H1 (cell line): Measurements from ENCODE around the gene TRIL. TPM values are rescaled to one million over a fixed set of nuclear protein-coding genes. Genes with fewer than 3 reads are reported as not detected.

Source experiments
- CTCF ChIA-PET: fragments of 300-600 bp; sonication (Branson Sonifier 250); formaldehyde crosslinking; loops from one replicate; lab custom pipeline; 2021; ENCODE audit not compliant: partially characterized antibody; lab: Charles Lee
- POLR2A ChIA-PET: fragments of 300-600 bp; sonication (Branson Sonifier 250); formaldehyde crosslinking; loops from one replicate; lab custom pipeline; 2021; ENCODE audit warnings: inconsistent platforms; ENCODE audit not compliant: partially characterized antibody; lab: Charles Lee
- DNase-seq, 2 experiments: peaks; one replicate each; pipeline versions ENCODE4 v3.0.0 to v3.0.0-alpha.2; 2010 to 2022; ENCODE audit warnings: low spot score in 2 of 2, low read depth in 1 of 2, mixed read lengths in 1 of 2
- FAIRE-seq: peaks from 2 replicates; lab custom pipeline; 2011; peaks lifted over from hg19 to GRCh38; lab: Jason Lieb, UNC
- H2AFZ ChIP-seq: 2 replicates; pipeline ENCODE4 v1.8.1; 2012; ENCODE audit warnings: low read length, inconsistent platforms
- H2AK5ac ChIP-seq: 2 replicates; pipeline ENCODE4 v1.6.1; 2013; ENCODE audit warnings: low read depth, low read length
- H2BK120ac ChIP-seq: replicated peaks from 2 replicates; pipeline ENCODE3; 2013; ENCODE audit warnings: low read depth, low read length, inconsistent platforms
- H2BK12ac ChIP-seq: 2 replicates; pipeline ENCODE4 v1.6.1; 2013; ENCODE audit warnings: low read depth, low read length
- H2BK15ac ChIP-seq: 2 replicates; pipeline ENCODE4 v1.6.1; 2013; ENCODE audit warnings: low read length
- H2BK20ac ChIP-seq: 2 replicates; pipeline ENCODE4 v1.6.1; 2013; ENCODE audit warnings: low read length
- H2BK5ac ChIP-seq: 2 replicates; pipeline ENCODE4 v1.6.1; 2013; ENCODE audit warnings: low read depth, low read length
- H3K14ac ChIP-seq: 2 replicates; pipeline ENCODE4 v1.6.1; 2013; ENCODE audit warnings: inconsistent platforms; ENCODE audit not compliant: insufficient read length
- H3K18ac ChIP-seq: 2 replicates; pipeline ENCODE4 v1.6.1; 2013; ENCODE audit warnings: low read length; ENCODE audit errors: extremely low read depth
- H3K23ac ChIP-seq: 2 replicates; pipeline ENCODE4 v1.6.1; 2013; ENCODE audit warnings: inconsistent platforms; ENCODE audit not compliant: insufficient read length
- H3K23me2 ChIP-seq: 2 replicates; pipeline ENCODE4 v1.6.1; 2013; ENCODE audit warnings: low read depth, low read length
- H3K27ac ChIP-seq: 2 replicates; pipeline ENCODE4 v1.6.1; 2011; ENCODE audit warnings: low read depth, low read length, inconsistent platforms
- H3K27me3 ChIP-seq, 4 experiments: replicated peaks in 1 of 4; 1 replicate in 1 of 4; 2 replicates in 3 of 4; pipeline versions ENCODE4 v1.6.1 to v1.8.1; 2011 to 2013; ENCODE audit warnings: low read length in 3 of 4, mild to moderate bottlenecking in 3 of 4, inconsistent platforms in 2 of 4, mixed read lengths in 2 of 4, moderate library complexity in 1 of 4; ENCODE audit not compliant: control insufficient read depth in 3 of 4, insufficient read depth in 3 of 4; ENCODE audit errors: extremely low read depth in 1 of 4
- H3K36me3 ChIP-seq, 4 experiments: 2 replicates each; pipeline versions ENCODE4 v1.6.1 to v1.8.1; 2011 to 2013; ENCODE audit warnings: mild to moderate bottlenecking in 4 of 4, low read length in 3 of 4, moderate library complexity in 2 of 4, control low read depth in 1 of 4, inconsistent platforms in 1 of 4; ENCODE audit not compliant: insufficient read depth in 4 of 4, control insufficient read depth in 2 of 4
- H3K4ac ChIP-seq: replicated peaks from 2 replicates; pipeline ENCODE3; 2013; ENCODE audit warnings: low read length, low read depth, mixed read lengths, inconsistent platforms; ENCODE audit not compliant: insufficient read length
- H3K4me1 ChIP-seq, 4 experiments: replicated peaks in 1 of 4; 1 replicate in 1 of 4; 2 replicates in 3 of 4; pipeline versions ENCODE4 v1.6.1 to v1.8.1; 2011 to 2013; ENCODE audit warnings: low read length in 3 of 4, inconsistent platforms in 2 of 4, mixed read lengths in 1 of 4; ENCODE audit not compliant: insufficient read depth in 4 of 4, control insufficient read depth in 3 of 4
- H3K4me2 ChIP-seq, 2 experiments: 2 replicates each; pipeline versions ENCODE4 v1.6.1 to v1.8.1; 2011 to 2013; ENCODE audit warnings: low read depth in 2 of 2, low read length in 2 of 2, control low read depth in 1 of 2, inconsistent platforms in 1 of 2, mild to moderate bottlenecking in 1 of 2; ENCODE audit not compliant: insufficient read depth in 1 of 2
- H3K4me3 ChIP-seq, 4 experiments: fragments of 200-600, 300-600 bp in 1 of 4; sonication (generic), shearing (Covaris generic), sonication (Bioruptor Twin) in 1 of 4; 2 replicates each; pipeline versions ENCODE4 v1.5.1 to v1.8.1; 2011 to 2016; ENCODE audit warnings: low read length in 4 of 4, low read depth in 3 of 4, control low read depth in 2 of 4, inconsistent platforms in 2 of 4, mild to moderate bottlenecking in 2 of 4, mixed read lengths in 1 of 4, moderate library complexity in 1 of 4; ENCODE audit not compliant: insufficient read depth in 2 of 4; ENCODE audit errors: extremely low read depth in 1 of 4
- H3K56ac ChIP-seq: replicated peaks from 2 replicates; pipeline ENCODE3; 2013; ENCODE audit warnings: low read depth, mild to moderate bottlenecking, mixed read lengths, low read length, inconsistent platforms; ENCODE audit not compliant: insufficient read length
- H3K79me1 ChIP-seq: 2 replicates; pipeline ENCODE4 v1.6.1; 2013; ENCODE audit warnings: low read depth, low read length, control low read depth
- H3K79me2 ChIP-seq, 2 experiments: 2 replicates each; pipeline versions ENCODE4 v1.6.1 to v1.8.1; 2012 to 2013; ENCODE audit warnings: low read length in 2 of 2, mild to moderate bottlenecking in 2 of 2, inconsistent platforms in 1 of 2; ENCODE audit not compliant: insufficient read depth in 2 of 2, control insufficient read depth in 1 of 2
- H3K9ac ChIP-seq, 4 experiments: replicated peaks in 1 of 4; 1 replicate in 1 of 4; 2 replicates in 3 of 4; pipeline versions ENCODE4 v1.6.1 to v1.8.1; 2011 to 2013; ENCODE audit warnings: low read depth in 3 of 4, low read length in 3 of 4, control low read depth in 2 of 4, mild to moderate bottlenecking in 2 of 4, moderate library complexity in 2 of 4, inconsistent platforms in 1 of 4; ENCODE audit errors: extremely low read depth in 1 of 4
- H3K9me3 ChIP-seq, 2 experiments: 2 replicates each; pipeline versions ENCODE4 v1.6.1 to v1.8.1; 2012 to 2013; ENCODE audit warnings: mild to moderate bottlenecking in 2 of 2, moderate library complexity in 2 of 2, control low read depth in 1 of 2, inconsistent platforms in 1 of 2, low read depth in 1 of 2, low read length in 1 of 2, mixed read lengths in 1 of 2; ENCODE audit not compliant: insufficient read depth in 2 of 2
- H4K20me1 ChIP-seq, 2 experiments: replicated peaks in 1 of 2; 2 replicates each; pipeline versions ENCODE3 to v1.8.1; 2011 to 2013; ENCODE audit warnings: inconsistent platforms in 2 of 2, low read length in 2 of 2, mild to moderate bottlenecking in 1 of 2; ENCODE audit not compliant: insufficient read depth in 2 of 2, control insufficient read depth in 1 of 2
- H4K5ac ChIP-seq: 2 replicates; pipeline ENCODE4 v1.6.1; 2013; ENCODE audit warnings: low read length, low read depth, mixed read lengths, inconsistent platforms; ENCODE audit not compliant: insufficient read length
- H4K8ac ChIP-seq: 2 replicates; pipeline ENCODE4 v1.8.0; 2013; ENCODE audit warnings: mild to moderate bottlenecking, moderate library complexity, low read length, inconsistent platforms; ENCODE audit not compliant: insufficient read depth; ENCODE audit errors: extremely low read depth
- H4K91ac ChIP-seq: replicated peaks from 2 replicates; pipeline ENCODE3; 2013; ENCODE audit warnings: low read length, mixed read lengths, inconsistent platforms; ENCODE audit not compliant: insufficient read length
- MAFK ChIP-seq: IDR thresholded peaks from 2 replicates; pipeline ENCODE4 v1.6.1; 2012; ENCODE audit warnings: low read depth, mild to moderate bottlenecking, improper control_type of control experiment, low read length
- WGBS, 2 experiments: shearing (Covaris generic) in 1 of 2; methylation state at CpG; one replicate each; pipeline versions ENCODE4 v1.1.6 to v1.1.7; 2013 to 2015; ENCODE audit warnings: low lambda C conversion rate in 2 of 2, mixed read lengths in 2 of 2, inconsistent platforms in 1 of 2, low coverage in 1 of 2, missing lambda C conversion rate in 1 of 2; ENCODE audit not compliant: insufficient replicate concordance in 2 of 2, insufficient coverage in 1 of 2, insufficient read length in 1 of 2; ENCODE audit errors: extremely low coverage in 1 of 2, missing lambda C conversion rate in 1 of 2; 5-methylcytosine and 5-hydroxymethylcytosine counted together
- polyA plus RNA-seq, 7 experiments: library from polyadenylated mRNA; depleted of rRNA in 3 of 7; stranded (reverse) in 5 of 7; unstranded in 2 of 7; fragments of >200 nt in 5 of 7; fragments of 200-250 nt in 2 of 7; gene quantifications; 1 replicate in 5 of 7; 2 replicates in 1 of 7; 4 replicates in 1 of 7; pipeline versions ENCODE4 v1.2.1 to v1.2.3, GENCODE V29; 2011 to 2013; ENCODE audit warnings: missing spikeins in 2 of 7, mixed read lengths in 2 of 7
- total RNA-seq: library from RNA; stranded (reverse); fragmentation: NEBNext Ultra II Directional; extraction: Animal tissue kit (Norgen Biotek cat#: 25700); gene quantifications from 2 replicates; pipeline ENCODE4 v1.2.1, GENCODE V29; 2021

Gene TRIL
- total and polyA plus RNA-seq, 2 of the 8 experiments (the other 6 are each of a cell fraction or from before 2014, with no cell fraction given) = 3.9 to 5.5 TPM

DNA sequence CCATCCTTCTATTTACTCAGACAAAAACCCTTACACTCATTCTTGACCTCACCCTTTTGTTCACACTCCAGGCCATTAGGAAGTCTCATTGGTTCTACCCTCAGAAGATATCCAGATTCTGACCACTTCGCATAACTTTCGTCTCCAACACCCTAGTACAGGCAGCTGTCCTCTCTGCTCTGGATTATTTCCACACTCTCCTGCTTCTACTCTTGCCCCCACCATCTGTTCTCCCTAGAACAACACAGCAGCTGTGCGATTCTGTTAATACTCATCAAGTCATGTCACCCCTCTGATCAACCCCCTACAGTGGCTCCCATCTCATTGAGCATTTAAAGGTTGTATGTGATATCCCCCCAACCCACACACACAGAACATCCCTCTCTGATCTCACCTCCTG lies 15.5 kb upstream of the TRIL start:
- ChIA-PET CTCF (no interaction called here), POLR2A (no interaction called here)
- H3K79me2 ChIP-seq = no peaks in the 10 kb centered on the region
- H3K4me3 ChIP-seq = no peak overlapping the region
- H4K8ac ChIP-seq = no peak overlapping the region
- no peak overlapping the region for H2AK5ac ChIP-seq
- H3K79me1 ChIP-seq = no peaks in the 10 kb centered on the region
- FAIRE-seq (no peak), DNase-seq (no peak)
- no peak overlapping the region for H3K4me2 ChIP-seq
- no peaks in the 10 kb centered on the region for H3K36me3 ChIP-seq
- peaks cover 0 to 4% of the 10 kb centered on the region in 2 experiments for H3K9me3 ChIP-seq
- no peaks in the 10 kb centered on the region for H3K27me3 ChIP-seq
- H2BK120ac ChIP-seq = no peak overlapping the region
- no peak overlapping the region for H3K4ac ChIP-seq
- no peak overlapping the region for H3K56ac ChIP-seq
- H3K14ac ChIP-seq = no peak overlapping the region
- 95% methylated on average over 3 of the region's 3 CpGs; no CpG with 5 or more reads in 1 of the 2 experiments for WGBS, 2 experiments
- no peak overlapping the region for H2AFZ ChIP-seq
- no peaks in the 10 kb centered on the region for H4K20me1 ChIP-seq
- no peak overlapping the region for H3K9ac ChIP-seq
- H4K91ac ChIP-seq = no peak overlapping the region
- no peak overlapping the region for H2BK15ac ChIP-seq
- no peak overlapping the region for H2BK20ac ChIP-seq
- H2BK12ac ChIP-seq = no peak overlapping the region
- no peak overlapping the region for H3K18ac ChIP-seq
- H3K27ac ChIP-seq = no peak overlapping the region
- H3K4me1 ChIP-seq = no peaks in the 10 kb centered on the region
- H3K23ac ChIP-seq = no peak overlapping the region
- H3K23me2 ChIP-seq = no peaks in the 10 kb centered on the region
- H4K5ac ChIP-seq = no peak overlapping the region
- no peak overlapping the region for H2BK5ac ChIP-seq
- TF ChIP-seq MAFK = no peak
